GM21737 (cell line): ENCODE data around the gene TMEM108.

ENCODE experiments used
- ATAC-seq: cut with Tn5 transposase; IDR thresholded peaks from one replicate; pipeline ENCODE4 v1.9.1; 2021; ENCODE audit warnings: mild to moderate bottlenecking, moderate library complexity; ENCODE audit not compliant: unreplicated experiment

Gene TMEM108

DNA sequence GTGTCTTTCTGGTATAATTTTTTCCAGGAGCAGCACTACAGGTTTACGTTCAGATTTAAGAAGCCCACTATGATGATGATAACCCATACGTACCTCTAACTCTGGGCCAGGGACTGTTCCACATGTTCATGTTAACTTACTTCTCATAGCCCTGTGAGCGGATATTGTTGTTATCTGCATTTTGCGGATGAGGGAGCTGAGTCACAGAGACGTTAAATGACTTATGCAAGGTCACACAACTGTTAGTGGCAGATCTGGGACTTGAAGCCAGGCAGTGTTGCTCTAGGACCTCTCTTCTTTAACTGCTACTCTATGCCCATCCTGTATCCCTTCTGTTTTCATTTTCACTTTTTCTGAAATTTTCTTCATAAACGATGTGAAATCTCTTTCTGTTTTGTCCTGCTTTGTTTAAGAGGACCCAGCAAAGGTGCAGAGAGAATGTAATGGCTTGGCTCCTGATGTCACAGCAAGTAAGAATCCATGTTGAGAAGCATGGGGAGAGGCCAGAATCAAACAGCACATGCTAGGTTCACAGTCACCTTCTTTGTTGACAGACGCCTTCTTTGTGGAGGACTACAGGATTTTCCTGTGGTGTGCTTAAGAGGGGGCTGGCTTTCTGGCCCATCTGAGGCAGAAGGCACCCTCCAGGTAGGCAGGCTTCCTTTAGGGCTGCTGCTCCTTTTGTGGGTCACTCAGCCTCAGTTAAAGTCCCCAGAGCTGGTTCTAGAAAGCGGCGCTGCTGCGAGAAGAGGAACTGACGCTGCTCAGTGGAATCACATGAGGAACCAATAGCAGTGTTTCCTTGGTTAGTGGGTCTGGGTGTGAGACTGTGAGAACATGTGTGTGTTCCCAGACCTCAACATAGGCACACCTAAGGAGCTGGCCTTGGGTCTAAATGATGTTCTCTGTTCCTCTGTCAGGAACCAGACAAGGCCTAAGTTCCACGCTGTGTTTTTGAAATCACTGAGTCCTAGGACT is 121.6 kb downstream of the TMEM108 start:
- no peak for ATAC-seq

DNA sequence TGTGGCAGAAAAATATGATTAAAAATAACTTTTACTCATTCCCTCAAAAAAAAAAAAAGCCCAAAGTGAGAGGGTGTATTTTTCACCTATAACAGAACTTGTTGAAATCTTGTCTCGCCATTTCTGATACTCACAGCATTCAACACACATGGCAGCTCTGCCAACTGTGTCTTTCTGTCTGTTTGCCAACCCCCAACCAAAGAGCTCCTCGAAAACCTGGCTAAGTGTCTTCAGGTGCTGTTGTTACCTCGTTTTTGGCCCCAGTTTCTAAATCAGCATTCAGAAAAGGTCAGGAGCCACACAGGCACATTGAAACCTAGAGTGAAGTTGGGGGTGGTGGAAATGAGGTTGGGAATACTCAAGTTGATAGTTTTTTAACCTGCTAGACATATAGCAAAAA is 123.5 kb downstream of the TMEM108 start:
- ATAC-seq: no peak

- ATAC-seq: no peak
These were observed 124.1 kb downstream of the TMEM108 start for GRCh38 chr3:133162265-133162664.

GRCh38 chr3:133162670-133163305 is 124.6 kb downstream of the TMEM108 start:
- no peak for ATAC-seq

DNA sequence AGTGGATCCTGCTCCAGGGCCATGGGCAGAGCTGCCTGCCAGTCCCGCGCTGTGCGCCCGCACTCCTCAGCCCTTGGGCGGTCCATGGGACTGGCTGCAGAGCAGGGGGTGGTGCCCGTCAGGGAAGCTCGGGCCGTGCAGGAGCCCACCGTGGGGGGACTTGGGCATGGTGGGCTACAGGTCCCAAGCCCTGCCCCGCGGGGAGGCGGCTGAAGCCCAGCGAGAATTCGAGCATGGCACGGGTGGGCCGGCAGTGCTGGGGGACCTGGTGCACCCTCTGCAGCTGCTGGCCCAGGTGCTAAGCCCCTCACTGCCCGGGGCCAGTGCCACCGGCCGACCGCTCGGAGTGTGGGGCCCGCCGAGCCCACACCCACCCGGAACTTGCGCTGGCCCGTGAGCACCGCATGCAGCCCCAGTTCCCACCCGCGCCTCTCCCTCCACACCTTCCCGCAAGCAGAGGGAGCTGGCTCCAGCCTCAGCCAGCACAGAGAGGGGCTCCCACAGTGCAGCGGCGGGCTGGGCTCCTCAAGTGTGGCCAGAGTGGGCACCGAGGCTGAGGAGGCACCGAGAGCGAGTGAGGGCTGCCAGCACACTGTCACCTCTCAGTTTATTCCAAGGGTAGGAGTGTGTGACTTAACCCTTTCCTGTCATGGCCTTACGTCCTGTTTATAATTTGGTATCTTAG is 129.3 kb downstream of the TMEM108 start:
- no peak for ATAC-seq

- ATAC-seq: no peak
These were observed 129.8 kb downstream of the TMEM108 start for GRCh38 chr3:133168025-133168401.

- no peak for ATAC-seq
These were observed 131.3 kb downstream of the TMEM108 start for GRCh38 chr3:133169331-133170068.

GRCh38 chr3:133171831-133172230 is 133.6 kb downstream of the TMEM108 start:
- no peak for ATAC-seq

GRCh38 chr3:133181392-133182150 is 143.4 kb downstream of the TMEM108 start:
- no peak for ATAC-seq

DNA sequence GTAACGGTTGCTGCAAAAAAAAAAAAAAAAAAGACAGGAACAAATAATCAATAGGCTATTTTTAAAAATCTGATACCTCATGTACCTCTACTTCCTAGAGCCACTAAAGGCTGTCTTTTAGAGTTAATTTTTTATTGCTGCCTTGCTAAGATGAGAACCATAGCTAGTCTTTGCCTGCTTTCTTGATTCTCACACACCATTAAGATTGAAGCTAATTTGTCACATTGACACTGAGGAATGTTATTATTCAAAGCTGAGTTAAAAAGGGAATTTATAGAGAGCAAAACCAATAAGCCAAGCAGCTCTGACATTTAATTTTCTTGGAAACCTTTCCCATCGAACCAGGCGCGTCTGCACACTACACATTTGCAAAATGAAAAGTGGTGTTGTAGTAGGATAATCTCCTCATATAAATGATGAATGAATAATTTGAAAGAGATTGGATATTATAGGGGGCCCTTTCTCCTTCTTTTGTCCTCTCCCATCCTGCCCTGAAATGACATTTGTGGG is 149.7 kb downstream of the TMEM108 start:
- no peak for ATAC-seq

DNA sequence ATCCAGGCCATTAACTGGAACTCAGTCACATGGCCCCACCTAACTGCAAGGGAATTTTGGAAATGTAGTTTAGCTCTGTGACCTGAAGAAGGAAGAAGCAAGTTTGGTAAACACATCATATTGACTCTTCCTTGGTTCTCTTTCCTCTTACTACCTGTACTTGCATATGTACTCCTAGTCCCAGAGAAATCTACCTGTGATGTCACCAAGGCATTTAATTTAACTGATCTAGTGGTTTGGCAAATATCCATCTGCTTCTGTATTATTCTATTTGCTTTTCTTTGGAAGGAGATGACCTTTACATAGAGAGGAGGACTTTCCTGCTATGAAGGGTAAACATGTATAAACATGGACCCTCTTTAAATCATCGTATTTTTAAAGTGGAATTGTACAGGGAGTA is 150.8 kb downstream of the TMEM108 start:
- ATAC-seq: no peak

DNA sequence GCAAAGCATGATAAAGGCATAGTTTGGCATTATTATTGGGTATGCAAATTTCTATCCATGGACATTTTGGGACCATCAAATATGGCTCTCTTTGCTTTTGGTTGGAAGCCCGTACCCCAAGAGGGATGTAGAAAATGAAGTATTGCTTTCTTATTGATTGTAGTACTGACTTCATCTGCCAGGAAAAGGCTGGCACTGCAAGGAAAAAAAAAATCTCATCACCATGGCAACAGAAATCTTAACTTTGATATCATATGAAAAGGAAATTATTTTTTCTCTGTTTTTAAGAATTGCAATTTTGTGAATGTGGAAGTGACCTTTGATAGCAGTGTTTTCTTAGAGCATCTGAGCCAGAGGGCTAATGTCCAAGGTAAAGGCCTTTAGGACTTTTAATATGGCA is 151.7 kb downstream of the TMEM108 start:
- ATAC-seq: no peak

- ATAC-seq: no peak
These were observed 153.6 kb downstream of the TMEM108 start for GRCh38 chr3:133191818-133192217.

GRCh38 chr3:133192363-133192945 is 154.3 kb downstream of the TMEM108 start:
- ATAC-seq: no peak

- ATAC-seq: no peak
These were observed 154.8 kb downstream of the TMEM108 start for GRCh38 chr3:133192967-133193366.

DNA sequence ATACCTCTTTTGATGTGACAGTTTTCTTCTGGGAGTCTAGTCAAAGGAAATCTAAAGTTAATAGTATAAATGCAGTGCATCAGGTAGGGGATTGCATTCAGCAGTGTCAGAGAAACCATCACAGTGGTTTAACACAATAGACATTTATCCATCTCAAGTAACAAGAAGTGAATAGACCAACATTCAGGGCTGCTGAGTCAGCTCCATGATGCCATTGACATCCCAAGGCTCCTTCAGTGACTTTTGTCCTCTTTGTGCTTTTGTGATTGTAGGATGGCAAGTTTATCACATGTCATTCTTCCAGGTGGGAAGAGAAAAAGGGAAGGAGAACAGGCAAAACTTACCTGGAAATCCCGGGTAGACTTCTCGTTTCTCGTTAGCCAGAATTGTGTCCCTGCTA is 158.3 kb downstream of the TMEM108 start:
- ATAC-seq: no peak

DNA sequence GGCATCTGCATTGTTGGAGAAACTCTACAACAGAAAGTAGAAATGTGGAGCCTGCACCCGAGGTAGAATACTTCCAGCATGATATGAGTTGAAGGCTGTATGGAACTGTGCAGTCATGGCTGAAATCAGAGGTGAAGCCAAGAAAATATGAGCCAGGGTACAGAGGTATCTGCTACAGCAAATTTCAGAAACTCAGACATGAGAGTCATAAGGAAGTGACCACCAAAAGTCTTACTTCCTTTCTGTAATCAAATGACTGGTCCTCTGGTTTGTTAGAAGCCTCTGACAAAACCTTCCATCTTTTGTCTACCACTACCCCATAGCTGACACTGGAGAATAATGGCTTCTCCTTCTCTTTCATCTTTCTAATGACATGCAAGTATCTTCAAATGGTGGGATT is 159.4 kb downstream of the TMEM108 start:
- no peak for ATAC-seq

DNA sequence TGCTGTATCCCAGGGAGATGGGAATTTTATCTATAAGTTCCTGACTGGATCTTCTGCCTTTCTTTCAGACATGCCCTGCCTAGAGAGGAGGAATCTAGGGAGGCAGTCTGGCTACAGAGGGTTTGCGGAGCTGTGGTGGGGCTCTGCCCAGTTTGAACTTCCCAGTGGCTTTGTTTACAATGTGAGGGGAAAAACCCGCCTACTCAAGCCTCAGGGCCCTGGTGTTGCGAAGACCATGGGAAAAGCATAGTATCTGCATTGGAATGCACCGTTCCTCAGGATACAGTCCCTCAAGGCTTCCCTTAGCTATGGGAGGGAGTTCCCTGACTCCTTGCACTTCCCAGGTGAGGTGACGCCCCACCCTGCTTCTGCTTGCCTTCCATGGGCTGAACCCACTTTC is 168.7 kb downstream of the TMEM108 start:
- ATAC-seq: no peak

DNA sequence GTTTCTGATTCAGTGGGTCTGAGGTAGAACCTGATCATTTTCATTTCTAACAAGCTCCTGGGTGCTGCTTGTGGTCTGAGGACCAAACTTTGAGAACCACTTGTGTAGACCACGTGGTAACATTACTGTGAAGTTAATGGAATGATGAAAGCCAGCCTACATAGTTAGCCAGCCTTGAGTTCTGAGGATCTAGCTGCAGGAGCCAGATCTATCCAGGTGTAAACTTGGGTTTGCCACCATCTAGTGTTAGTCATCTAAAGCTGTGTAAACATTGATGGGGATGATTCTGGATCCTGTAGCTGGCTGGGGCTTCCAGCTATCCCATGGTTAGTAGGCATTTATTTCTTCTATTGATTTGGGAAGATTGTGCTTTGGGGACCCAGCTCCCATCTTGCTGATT is 170.0 kb downstream of the TMEM108 start:
- no peak for ATAC-seq
